IPS DF 4.7 (cell line): ENCODE results near the gene ISOC2.

Source experiments
- DNase-seq: peaks from one replicate; pipeline ENCODE4 v3.0.0-alpha.2; 2013; ENCODE audit warnings: low spot score; ENCODE audit errors: extremely low read depth

The ISOC2 gene

GRCh38 chr19:55490478-55491432 lies 29.3 kb upstream of the ISOC2 start:
- DNase-seq = no peak

DNA sequence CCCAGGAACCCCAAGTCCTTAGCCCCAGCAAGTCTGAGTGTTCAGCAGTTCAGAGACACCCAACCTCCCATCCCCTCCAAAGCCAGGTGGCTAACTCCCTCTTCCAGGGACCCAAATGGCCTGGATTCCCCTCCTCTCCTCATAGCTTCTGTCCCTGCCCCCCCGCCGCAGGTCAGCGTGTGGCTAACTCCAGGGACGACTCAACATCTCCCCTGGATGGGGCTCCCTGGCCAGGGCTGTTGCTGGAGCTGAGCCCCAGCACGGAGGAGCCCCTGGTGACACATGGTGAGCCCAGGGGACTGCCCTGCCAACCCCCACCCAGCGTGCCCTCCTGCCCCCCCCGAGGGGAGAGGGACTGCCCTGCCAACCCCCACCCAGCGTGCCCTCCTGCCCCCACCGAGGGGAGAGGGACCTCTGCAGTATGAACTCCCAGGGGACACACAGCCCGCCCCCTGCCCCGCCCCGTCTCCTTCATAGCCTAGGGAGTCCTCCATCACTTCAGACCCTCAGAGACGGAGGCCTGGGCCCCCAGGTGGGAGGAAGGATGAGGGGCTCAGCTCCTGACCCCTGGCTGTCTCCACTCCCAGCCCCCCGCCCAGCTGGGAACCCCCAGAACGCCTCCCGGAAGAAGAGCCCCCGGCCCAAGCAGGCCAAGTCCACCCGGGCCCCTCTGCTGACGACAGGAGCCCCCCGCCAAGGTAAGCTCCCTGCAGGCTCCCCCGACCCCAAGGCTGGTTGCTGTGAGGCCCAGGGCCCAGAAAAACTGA lies 28.5 kb upstream of the ISOC2 start:
- no peak for DNase-seq

DNA sequence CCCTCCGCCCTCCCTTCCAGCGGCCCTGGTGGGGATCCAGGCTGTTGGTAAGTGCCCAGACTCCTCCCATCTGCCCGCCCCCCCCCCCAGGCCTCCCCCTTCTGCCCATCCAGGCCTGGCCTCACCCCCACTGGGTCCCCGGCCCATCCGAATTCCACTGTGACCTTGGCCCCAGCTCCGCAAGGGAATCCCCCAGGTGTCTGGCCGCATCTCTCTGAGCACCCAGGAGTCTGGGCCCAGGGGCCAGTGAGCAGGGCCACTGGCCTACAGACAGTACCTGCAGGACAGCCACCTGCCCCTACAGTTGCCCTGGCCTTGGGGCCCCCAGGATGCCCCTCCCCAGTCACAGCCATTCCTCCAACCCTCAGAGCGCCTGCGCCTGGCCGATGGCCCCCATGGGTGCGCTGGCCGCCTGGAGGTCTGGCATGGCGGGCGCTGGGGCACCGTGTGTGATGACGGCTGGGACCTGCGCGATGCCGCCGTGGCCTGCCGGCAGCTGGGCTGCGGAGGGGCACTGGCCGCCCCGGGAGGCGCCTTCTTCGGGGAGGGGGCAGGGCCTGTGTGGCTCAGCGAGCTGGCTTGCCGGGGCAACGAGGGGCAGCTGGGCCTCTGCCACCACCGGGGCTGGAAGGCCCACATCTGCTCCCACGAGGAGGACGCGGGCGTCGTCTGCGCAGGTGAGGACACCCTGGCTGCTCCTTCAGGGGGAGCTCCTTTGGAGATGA lies 27.7 kb upstream of the ISOC2 start:
- DNase-seq = no peak

DNA sequence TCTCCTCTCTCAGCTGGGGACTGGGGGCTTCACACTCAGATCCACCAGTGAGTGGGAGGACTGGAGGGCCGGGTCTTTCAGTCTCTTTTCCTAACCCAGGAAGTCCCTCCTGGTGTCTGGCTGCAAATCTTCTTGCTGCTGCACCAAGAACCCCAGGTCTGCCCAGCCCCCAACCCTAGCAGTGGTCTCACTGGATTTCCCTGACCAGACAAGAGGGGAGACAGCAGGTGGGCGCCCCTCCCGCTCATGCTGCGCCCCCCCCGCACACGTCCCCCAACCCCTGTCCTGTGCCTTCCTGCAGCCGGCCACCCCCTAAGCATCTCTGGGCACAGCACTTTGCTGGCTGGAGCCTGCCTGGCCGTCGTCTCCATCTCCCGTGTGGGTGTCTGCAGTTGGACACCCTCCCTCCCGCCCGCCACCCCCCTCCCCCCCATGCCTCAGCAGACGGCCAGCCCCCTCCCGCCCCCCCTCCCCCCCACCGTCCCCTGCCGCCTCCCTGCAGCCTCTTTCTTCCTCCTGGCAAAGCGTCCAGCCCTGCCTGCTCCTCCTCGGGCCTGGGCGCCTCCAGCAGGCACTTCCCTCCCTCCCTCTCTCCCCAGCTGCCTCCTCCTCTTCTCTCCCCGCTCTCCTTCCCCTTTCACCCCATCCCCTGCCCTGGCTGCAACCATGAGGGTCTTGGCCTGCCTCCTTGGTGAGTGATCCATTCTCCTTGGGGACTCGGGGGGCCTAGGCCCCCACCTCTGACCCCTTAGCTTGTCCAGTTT lies 26.7 kb upstream of the ISOC2 start, which contains the start of gene SSC5D:
Gene SSC5D, plus strand, starts transcription at position 513 of the 764 bp plus-strand sequence. Its CDS starts 154 bp downstream, at position 667.
- no peak for DNase-seq

DNA sequence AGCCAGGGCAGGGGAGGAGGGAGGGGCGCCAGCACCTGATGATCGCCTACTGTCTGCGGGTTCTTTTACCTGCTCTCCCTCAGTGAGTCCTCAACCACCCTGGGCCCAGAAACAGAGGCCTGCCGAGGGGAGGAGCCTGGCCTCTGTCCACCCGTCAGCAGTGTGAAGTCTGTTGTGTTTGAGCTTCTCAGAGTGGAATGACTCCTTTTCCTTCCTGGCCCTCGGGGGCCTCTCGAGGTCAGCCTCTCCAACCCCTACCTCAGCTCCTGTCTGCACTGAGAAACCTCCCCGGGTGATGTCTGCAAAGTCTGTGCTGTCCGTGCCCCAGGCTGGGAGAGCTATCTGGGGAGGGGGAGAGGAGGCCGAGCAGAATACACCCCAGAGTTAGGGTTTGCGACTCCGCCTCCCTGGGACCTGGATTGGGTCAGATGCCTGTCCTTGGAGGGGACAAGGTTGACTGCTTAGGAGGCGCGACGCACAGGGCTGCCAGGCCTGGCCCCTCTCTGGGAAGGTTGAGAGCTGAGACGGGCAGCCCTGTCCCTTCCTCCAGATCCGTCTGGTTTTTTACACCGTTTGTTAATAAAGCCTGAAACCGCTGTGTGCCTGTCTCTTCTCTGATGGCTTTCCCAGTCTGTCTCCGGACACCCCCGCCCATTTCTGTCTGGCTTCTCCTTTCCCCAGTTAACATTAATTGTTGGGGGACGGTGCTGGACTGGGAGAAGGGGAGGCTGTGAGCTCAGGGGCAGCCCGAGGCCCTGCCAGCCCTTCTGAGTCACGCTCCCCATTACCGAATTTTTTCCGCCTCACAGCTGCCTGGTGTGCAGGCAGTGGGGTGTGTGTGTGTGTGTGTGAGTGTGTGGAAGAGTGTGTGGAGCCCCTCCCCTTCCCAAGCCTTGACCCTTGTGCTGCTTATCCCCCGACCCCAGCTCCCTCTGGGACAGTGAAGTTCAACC lies 25.8 kb upstream of the ISOC2 start:
- no peak for DNase-seq

DNA sequence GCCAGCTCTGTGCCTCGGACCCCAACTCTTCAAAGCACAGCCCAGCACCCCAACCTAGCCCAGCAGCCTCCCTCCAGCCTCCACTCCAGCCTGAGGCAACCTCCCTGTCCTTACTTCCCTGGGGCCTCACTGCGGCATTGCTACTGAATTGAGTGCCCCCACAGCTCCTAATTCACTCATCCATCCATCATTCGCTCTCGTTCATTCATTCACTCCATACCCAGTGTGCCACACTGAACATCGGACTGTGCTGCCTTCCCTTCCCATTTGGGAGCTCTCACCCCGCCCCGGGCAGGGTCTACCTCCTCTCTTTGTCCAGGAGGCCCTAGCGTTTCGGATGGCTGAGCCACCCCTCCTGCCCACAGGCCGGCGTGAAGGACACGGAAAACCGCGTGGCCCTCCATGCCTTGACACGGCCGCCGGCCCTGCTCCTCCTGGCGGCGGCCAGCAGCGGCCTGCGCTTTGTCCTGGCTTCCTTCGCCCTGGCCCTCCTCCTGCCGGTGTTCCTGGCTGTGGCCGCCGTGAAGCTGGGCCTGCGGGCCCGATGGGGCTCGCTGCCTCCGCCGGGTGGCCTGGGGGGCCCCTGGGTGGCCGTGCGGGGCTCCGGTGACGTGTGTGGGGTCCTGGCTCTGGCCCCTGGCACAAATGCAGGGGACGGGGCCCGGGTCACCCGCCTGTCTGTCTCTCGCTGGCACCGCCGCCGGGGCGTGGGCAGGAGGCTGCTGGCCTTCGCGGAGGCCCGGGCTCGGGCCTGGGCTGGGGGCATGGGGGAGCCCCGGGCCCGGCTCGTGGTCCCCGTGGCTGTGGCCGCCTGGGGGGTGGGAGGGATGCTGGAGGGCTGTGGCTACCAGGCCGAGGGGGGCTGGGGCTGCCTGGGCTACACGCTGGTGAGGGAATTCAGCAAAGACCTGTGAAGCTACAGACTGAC lies 24.9 kb upstream of the ISOC2 start:
- DNase-seq = no peak

DNA sequence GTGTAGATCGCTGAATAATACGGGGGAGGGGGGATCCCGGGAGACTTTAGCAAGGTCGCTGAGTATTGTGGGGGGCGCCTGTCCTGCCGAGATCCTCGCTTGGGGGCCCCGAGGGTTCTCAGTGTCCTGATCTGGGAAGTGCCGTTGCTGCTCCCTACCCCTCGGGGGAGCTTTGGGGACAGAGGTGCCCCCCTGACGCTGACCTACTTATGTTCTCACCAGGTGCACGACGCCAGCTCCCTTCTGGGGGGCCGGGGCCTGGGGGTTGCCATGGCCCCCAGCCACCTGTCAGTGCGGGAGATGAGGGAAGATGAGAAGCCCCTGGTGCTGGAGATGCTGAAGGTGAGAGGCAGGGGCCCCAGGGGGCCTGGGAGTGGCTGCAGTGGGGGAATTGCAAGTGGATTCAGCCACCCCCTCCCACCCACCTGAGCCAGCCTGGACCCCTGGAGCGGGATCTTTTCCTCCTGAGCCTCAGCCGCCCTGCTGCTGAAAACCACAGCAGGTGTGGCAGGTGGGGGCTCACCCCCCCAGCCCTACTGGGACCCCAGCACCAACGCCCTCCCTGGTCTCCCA lies 24.1 kb upstream of the ISOC2 start:
- DNase-seq = no peak

- no peak for DNase-seq
Observed at GRCh38 chr19:55484593-55485438, 23.4 kb upstream of the ISOC2 start, which contains the start of gene NAT14. Gene NAT14 (plus strand): TSS chr19:55485188. CDS start chr19:55485709, 521 bp downstream.

DNA sequence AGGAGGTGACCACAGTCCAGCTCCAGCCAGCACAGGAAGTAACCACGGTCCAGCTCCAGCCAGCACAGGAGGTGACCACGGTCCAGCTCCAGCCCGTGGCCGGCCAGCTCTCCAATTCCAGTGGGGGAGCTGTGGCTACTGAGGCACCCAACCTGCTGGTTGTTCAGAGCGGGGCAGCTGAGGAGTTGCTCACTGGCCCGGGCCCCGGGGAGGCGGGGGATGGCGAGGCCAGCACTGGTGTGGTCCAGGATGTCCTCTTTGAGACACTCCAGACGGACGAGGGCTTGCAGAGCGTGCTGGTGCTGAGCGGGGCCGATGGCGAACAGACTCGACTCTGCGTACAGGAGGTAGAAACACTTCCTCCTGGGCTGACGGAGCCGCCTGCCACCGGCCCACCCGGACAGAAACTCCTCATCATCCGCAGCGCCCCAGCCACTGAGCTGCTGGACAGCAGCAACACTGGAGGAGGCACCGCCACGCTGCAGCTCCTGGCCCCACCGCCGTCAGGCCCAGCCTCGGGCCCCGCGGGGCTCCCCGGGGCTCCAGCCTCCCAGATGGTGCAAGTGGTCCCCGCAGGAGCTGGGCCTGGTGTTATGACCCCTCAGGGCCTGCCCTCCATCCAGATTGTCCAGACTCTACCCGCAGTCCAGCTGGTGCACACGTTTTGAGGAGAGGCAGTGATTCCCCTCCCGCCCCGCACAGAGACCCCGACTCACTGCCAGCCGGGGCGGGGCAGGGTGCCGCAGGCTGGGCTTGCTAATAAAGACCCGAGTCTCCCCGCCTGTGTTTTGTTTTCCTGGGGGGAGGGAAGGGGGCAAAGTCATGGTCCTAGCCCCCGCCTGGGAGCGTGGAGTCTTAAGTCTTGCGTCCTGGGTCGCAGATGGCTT lies 22.5 kb upstream of the ISOC2 start:
- no peak for DNase-seq

DNA sequence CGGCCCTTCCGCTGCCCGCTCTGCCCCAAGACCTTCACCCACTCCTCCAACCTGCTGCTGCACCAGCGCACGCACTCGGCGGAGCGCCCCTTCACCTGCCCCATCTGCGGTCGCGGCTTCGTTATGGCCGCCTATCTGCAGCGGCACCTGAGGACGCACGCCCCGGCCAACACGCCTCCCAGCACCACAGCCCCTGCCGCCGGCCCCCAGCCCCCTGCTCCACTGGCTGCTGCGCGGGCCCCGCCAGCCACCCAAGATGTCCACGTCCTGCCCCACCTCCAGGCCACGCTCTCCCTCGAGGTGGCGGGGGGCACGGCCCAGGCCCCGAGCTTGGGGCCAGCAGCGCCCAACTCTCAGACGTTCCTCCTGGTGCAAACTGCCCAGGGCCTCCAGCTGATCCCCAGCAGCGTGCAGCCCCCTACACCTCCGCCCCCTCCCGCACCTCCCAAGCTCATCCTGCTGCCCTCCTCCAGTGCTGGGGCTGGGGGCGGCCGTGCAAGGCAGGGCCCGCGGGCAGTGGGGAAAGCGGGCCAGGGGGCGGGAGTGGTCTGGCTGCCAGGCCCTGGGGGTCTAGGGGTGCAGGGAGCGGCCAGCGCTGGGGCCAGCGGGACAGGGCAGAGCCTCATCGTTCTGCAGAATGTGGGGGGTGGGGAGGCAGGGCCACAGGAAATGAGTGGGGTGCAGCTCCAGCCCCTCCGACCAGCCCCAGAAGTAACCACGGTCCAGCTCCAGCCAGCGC lies 21.7 kb upstream of the ISOC2 start:
- DNase-seq = no peak

- no peak for DNase-seq
Observed at GRCh38 chr19:55482156-55482961, 20.9 kb upstream of the ISOC2 start.

GRCh38 chr19:55481794-55482155 lies 20.3 kb upstream of the ISOC2 start:
- no peak for DNase-seq

DNA sequence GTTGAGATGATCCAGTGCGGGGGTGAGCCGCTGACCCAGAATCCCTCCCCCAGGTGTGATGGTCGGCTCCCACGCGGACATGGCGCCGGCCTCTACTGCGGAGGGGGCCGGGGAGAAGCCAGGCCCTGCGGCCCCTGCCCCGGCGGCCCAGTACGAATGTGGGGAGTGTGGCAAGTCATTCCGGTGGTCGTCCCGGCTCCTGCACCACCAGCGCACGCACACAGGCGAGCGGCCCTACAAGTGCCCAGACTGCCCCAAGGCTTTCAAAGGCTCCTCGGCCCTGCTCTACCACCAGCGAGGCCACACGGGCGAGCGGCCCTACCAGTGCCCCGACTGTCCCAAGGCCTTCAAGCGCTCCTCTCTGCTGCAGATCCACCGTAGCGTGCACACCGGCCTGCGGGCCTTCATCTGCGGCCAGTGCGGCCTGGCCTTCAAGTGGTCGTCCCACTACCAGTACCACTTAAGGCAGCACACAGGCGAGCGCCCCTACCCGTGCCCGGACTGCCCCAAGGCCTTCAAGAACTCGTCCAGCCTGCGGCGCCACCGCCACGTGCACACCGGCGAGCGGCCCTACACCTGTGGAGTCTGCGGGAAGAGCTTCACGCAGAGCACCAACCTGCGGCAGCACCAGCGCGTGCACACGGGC lies 19.8 kb upstream of the ISOC2 start:
- DNase-seq = no peak
